ACHN (cell line): ENCODE results near the gene LDB2.

Experiments
- DNase-seq: peaks from one replicate; pipeline ENCODE4 v3.0.0-alpha.2; 2015
- in situ Hi-C: cut with HindIII; loops from 2 replicates; pipeline ENCODE4 v1.10.0; 2017; ENCODE audit warnings: low sequenced_read_pairs, low pct_ligation_motif_present, low pct_unique_long_range_greater_than_20kb

The LDB2 gene

DNA sequence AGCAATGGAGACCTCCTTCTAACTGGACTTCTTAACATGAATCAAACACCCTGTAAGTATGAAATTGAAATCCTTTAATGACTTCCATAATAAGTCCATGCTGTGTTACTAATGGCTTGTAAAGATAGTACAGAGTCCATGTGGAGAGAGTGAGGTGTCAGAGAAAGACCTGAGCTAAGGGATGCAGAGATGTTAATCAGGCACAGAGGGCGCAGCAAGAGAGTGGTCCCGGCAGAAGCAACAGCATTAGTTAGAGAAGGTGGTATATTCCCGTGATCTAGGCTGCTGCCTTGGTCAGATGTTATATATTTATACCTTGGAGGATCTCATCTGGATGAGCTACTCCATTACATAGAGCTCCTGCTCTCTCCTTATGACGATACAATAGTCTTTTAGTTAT is 295.3 kb downstream of the LDB2 start:
- DNase-seq, result no peak
- in situ Hi-C loops, result no loop called here

DNA sequence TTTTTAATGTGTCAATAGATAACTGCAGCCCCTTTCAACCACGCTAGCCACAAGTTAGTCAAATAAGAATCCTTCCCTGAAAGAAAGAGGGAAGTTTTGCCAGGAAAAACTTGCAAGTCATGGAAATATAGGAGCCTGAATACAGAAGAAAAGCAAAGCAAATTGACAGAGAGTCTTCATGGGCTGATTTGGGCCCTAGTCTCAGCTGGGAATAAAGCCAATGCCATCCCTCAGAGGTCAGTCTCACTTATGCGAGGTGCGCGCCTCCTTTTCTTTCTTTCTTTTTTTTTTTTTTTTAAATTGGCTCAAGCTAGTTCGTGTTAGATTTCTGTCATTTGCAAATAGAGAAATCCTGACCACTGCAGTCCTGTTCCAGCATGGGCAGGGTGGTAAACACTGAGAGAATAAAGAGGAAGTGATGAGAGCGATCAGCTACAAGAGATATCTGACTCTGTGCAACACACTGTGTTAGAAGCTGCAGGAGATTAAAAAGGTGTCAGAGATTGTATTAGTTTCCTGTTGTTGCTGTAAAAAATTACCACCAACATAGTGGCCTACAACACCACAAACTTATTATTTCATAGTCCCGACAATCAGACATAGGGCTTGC is 299.7 kb downstream of the LDB2 start:
- DNase-seq, result no peak
- in situ Hi-C loops, result no loop called here

DNA sequence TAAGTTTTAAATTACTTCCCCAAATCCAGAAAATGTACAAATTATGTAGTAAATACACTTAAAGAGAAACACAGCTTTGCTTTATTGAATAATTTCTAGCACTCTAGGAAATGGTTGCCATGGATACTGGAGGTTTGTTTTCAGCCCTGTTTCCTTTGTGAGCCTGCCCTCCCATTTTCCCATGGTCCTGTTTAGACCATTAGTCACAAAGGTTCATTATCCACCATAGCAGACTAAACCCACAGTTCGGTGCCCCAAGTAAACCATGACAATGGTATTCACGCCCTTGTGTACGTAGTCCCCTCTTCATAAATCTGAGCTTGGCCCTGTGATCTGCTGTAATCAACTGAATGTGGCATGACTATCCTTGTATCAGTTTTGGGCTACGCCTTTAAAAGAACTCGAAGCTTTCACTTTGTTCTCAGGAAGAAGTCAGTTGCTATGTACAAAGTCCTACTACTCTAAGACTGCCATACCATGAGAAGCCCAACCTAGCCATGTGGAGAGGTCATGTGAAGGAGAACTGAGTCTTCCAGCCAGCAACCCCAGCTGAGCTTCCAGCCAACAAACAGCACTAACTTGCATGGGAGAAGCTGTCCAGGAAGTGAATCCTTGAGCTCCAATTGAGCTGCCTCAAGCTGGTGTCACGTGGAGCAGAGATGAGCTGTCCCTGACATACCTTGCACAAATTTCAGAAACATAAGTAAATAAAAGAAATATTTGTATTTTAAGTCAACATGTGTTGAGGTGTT is 300.4 kb downstream of the LDB2 start:
- no peak for DNase-seq
- in situ Hi-C loops, result no loop called here

GRCh38 chr4:16597443-16597842 is 301.0 kb downstream of the LDB2 start:
- in situ Hi-C loops, result no loop called here
- no peak for DNase-seq

DNA sequence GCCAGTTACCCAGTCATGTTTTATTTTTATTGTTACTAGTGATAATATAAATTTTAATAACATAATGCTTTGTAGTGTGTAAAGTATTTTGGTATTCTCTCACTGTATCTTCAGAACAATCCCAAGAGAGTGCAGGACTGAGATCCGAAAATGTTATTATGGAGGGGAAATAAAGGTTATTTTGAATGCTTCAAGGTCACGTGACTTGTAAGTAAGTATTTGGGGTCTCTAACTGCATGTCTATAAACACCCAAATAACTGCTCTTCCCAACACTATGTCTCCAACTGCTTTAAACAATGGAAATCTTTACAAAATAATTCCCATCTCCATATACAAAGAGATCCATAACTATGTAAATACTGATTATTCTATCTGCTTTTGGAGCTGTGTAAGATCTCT is 302.2 kb downstream of the LDB2 start:
- in situ Hi-C loops, result no loop called here
- DNase-seq, result no peak

- DNase-seq, result no peak
- in situ Hi-C loops, result no loop called here
Measured at GRCh38 chr4:16594128-16594527, 304.3 kb downstream of the LDB2 start.

GRCh38 chr4:16593386-16593785 is 305.1 kb downstream of the LDB2 start:
- DNase-seq, result no peak
- in situ Hi-C loops, result no loop called here

- no peak for DNase-seq
- in situ Hi-C loops, result no loop called here
Measured at GRCh38 chr4:16591272-16591826, 307.1 kb downstream of the LDB2 start.

- no peak for DNase-seq
- in situ Hi-C loops, result no loop called here
Measured at GRCh38 chr4:16590797-16591196, 307.6 kb downstream of the LDB2 start.

DNA sequence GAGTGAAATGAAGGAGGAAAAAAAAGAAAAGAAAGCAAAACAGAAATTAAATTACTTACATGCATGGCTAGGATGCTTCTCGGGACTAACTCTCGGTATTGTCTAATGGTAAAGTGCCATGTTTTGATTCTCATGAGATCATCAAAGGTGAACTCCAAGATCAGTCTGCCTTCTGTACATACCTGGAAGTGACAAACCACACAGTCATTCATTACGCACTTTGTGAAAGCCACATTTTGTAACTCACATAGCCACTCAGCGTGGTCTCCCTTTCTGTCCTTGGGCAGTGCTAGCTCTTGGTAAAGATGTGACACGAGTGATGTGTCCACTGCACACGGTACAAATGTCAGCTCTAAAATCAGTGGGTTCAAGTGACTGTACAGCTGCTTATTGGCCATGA is 309.8 kb downstream of the LDB2 start:
- in situ Hi-C loops, result no loop called here
- DNase-seq, result no peak

DNA sequence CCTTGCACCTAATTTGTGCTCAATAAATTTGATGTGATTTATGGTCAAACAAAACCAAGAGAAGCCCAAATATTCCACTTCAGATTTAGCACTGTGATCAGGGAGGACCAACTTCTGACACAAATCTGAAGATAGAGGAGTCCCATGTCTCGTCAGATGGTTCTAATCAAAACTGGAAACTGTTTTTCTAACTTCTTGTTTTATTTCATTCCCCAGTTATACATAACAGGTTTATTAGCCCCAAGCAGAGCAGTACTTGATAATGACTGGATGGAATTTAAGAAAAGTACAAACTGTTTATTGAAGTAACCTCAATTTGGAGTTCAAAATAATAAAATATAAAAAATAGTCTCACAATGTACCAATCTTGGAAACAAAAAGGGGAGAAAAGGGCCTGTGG is 310.3 kb downstream of the LDB2 start:
- in situ Hi-C loops, result no loop called here
- no peak for DNase-seq

- in situ Hi-C loops, result no loop called here
- DNase-seq, result no peak
Measured at GRCh38 chr4:16585053-16585452, 313.4 kb downstream of the LDB2 start.

DNA sequence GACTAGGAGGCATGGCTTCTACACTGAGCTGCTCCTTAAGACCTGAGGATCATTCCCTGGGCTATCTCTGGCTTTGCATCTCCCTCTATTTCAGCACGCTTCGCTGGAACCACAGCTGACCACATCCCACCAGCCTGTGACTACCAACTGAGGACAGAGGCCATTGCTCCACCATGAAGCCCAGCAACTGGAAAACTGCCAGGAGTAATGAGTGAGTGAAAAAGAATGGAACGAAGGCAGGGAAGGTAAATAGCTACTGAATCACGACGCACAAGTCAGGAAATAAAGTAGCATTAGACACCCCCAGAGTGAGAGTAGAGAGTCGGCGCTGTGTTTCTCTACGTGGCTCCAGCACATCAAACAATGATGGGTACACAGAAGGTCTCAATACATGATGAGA is 314.7 kb downstream of the LDB2 start:
- in situ Hi-C loops, result no loop called here
- DNase-seq, result no peak

- in situ Hi-C loops, result no loop called here
- DNase-seq, result peak; percentile 1
Measured at GRCh38 chr4:16582526-16582925, 315.9 kb downstream of the LDB2 start.

DNA sequence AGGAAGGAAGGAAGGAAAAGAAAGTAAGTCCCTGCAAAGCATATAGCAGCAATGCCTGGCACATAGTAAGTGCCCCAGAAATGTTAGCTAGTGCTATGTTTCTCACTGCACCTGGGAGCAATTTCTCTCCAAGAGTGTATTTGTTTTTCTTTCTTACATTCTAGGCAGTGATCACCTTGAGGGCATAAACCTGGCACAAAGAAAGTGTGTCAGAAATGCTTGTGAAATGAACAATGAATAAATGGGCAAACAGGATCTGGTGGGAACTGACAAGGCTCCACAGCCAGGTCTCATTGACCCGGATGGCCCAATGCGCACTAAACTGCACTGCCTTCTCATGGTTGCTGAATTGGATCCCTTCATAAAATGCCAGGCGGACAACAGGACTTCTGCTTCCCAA is 316.4 kb downstream of the LDB2 start:
- DNase-seq, result no peak
- in situ Hi-C loops, result no loop called here

DNA sequence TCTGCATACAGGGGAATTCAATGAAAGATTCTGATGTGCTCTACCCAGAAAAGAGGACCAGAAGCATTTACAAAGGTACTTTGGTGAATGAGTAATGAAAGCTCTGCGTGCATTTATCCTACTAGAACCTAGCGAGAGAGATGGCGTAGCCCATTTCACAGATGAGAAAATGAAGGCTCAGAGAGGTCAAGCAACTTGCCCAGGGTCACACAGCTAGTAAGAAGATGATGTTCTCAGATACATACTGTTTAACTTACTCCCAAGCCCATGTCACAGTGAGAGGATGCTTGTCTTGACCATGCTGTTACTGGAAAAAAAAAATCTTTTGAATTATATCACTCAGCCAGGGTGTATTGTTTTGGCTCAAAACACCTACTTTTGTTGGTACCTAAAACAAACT is 317.3 kb downstream of the LDB2 start:
- DNase-seq, result no peak
- in situ Hi-C loops, result no loop called here

DNA sequence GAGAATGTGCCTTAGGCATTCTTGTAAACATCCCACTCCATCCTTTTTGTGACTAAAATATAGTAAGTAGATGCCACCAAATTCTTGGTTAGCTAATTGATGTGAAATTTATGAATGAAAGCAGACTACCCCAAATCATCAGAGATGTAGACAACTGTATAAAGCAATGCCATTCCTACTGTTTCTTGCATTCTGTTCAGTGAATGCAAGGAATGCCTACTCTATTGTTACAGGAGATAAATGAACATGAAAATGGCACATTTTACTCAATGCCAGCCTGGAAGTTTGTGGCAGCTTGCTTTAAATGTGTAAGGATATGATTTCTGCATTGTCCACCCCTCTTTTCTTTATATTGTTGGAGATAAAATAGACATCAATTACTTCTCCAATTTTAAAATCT is 317.9 kb downstream of the LDB2 start:
- in situ Hi-C loops, result no loop called here

DNA sequence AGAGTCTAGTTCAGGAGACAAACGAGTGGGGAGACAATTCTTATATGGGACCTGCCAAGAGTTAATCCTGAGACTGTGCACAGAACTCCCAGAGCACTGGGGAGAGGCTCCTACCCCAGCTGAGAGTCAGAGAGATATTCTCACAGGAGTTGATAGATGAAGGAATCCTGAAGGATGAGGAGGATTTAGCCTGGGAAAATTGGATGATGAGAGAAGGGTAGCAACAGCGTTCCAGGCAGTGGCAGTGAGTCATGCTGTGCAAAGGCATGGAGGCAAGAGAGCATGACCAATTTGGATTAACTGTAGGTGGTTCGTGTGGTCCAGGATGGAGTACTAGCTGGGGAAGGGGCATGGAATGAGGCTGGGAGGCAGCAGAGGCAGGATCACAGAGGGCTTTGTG is 318.6 kb downstream of the LDB2 start:
- no peak for DNase-seq
- in situ Hi-C loops, result no loop called here

More for the DNA sequence above, 317.9 kb downstream of the LDB2 start:
- no peak for DNase-seq

- DNase-seq, result no peak
- in situ Hi-C loops, result no loop called here
Measured at GRCh38 chr4:16577177-16577576, 321.3 kb downstream of the LDB2 start.

- in situ Hi-C loops, result no loop called here
- DNase-seq, result no peak
Measured at GRCh38 chr4:16574981-16575380, 323.5 kb downstream of the LDB2 start.
